H9 (cell line): Measurements from ENCODE around the gene CEBPG. TPM values are rescaled to one million over a fixed set of nuclear protein-coding genes. Genes with fewer than 3 reads are reported as not detected.

Source experiments
- DNase-seq: peaks from one replicate; pipeline ENCODE4 v3.0.0-alpha.2; 2017
- H2AFZ ChIP-seq: one replicate; pipeline ENCODE4 v1.6.1; 2013; ENCODE audit warnings: mild to moderate bottlenecking, low read length, control low read depth, moderate library complexity
- H2AK5ac ChIP-seq: 2 replicates; pipeline ENCODE4 v1.6.1; 2013; ENCODE audit warnings: low read length, control low read depth, mixed read lengths; ENCODE audit not compliant: insufficient read length
- H2BK120ac ChIP-seq: one replicate; pipeline ENCODE4 v1.6.1; 2013; ENCODE audit warnings: low read depth, mild to moderate bottlenecking, low read length, control low read depth, inconsistent platforms; ENCODE audit not compliant: poor library complexity, severe bottlenecking
- H2BK12ac ChIP-seq: 2 replicates; pipeline ENCODE4 v1.6.1; 2013; ENCODE audit warnings: low read length, control low read depth, mixed read lengths, low read depth; ENCODE audit not compliant: insufficient read length
- H2BK15ac ChIP-seq: 2 replicates; pipeline ENCODE4 v1.6.1; 2013; ENCODE audit warnings: low read depth, low read length, control low read depth
- H2BK20ac ChIP-seq: one replicate; pipeline ENCODE4 v1.6.1; 2013; ENCODE audit warnings: low read depth, mild to moderate bottlenecking, low read length, control low read depth, inconsistent platforms; ENCODE audit not compliant: poor library complexity, severe bottlenecking
- H2BK5ac ChIP-seq: 2 replicates; pipeline ENCODE4 v1.6.1; 2013; ENCODE audit warnings: low read length, control low read depth, mixed read lengths; ENCODE audit not compliant: insufficient read length
- H3K14ac ChIP-seq: 2 replicates; pipeline ENCODE4 v1.6.1; 2013; ENCODE audit warnings: low read length, control low read depth; ENCODE audit not compliant: insufficient read depth
- H3K18ac ChIP-seq: 2 replicates; pipeline ENCODE4 v1.6.1; 2013; ENCODE audit warnings: low read depth, mild to moderate bottlenecking, mixed read lengths, low read length, control low read depth; ENCODE audit not compliant: insufficient read length
- H3K23ac ChIP-seq: 2 replicates; pipeline ENCODE4 v1.6.1; 2013; ENCODE audit warnings: low read length, control low read depth, mixed read lengths, low read depth; ENCODE audit not compliant: insufficient read length
- H3K23me2 ChIP-seq: 2 replicates; pipeline ENCODE4 v1.6.1; 2013; ENCODE audit warnings: low read depth, mild to moderate bottlenecking, mixed read lengths, low read length, control low read depth; ENCODE audit not compliant: insufficient read length, poor library complexity, severe bottlenecking
- H3K27ac ChIP-seq: 2 replicates; pipeline ENCODE4 v1.5.1; 2013; ENCODE audit warnings: low read length, control low read depth, mixed read lengths, low read depth; ENCODE audit not compliant: insufficient read length
- H3K27me3 ChIP-seq: 2 replicates; pipeline ENCODE4 v1.6.1; 2013; ENCODE audit warnings: low read length, control low read depth, inconsistent platforms; ENCODE audit not compliant: insufficient read depth
- H3K4ac ChIP-seq: 2 replicates; pipeline ENCODE4 v1.6.1; 2013; ENCODE audit warnings: low read depth, mild to moderate bottlenecking, control low read depth, inconsistent platforms, low read length, moderate library complexity
- H3K4me1 ChIP-seq: 2 replicates; pipeline ENCODE4 v1.6.1; 2013; ENCODE audit warnings: low read length, control low read depth, inconsistent platforms; ENCODE audit not compliant: insufficient read depth
- H3K4me2 ChIP-seq: 2 replicates; pipeline ENCODE4 v1.6.1; 2013; ENCODE audit warnings: low read length, control low read depth, mixed read lengths; ENCODE audit not compliant: insufficient read length, insufficient read depth
- H3K56ac ChIP-seq: 2 replicates; pipeline ENCODE4 v1.6.1; 2013; ENCODE audit warnings: low read depth, mild to moderate bottlenecking, mixed read lengths, low read length, control low read depth; ENCODE audit not compliant: insufficient read length
- H3K79me1 ChIP-seq: 2 replicates; pipeline ENCODE4 v1.6.1; 2013; ENCODE audit warnings: low read depth, mild to moderate bottlenecking, moderate library complexity, low read length, control low read depth, inconsistent platforms; ENCODE audit not compliant: insufficient read depth, poor library complexity, severe bottlenecking
- H3K79me2 ChIP-seq: 2 replicates; pipeline ENCODE4 v1.6.1; 2013; ENCODE audit warnings: low read length, control low read depth, inconsistent platforms; ENCODE audit not compliant: insufficient read depth
- H3K9ac ChIP-seq: 2 replicates; pipeline ENCODE4 v1.6.1; 2013; ENCODE audit warnings: low read length, control low read depth, mixed read lengths; ENCODE audit not compliant: insufficient read length; ENCODE audit errors: extremely low read depth
- H3K9me3 ChIP-seq: one replicate; pipeline ENCODE4 v1.6.1; 2013; ENCODE audit warnings: low read depth, low read length, inconsistent platforms; ENCODE audit not compliant: control insufficient read depth
- H3T11ph ChIP-seq: one replicate; pipeline ENCODE4 v1.6.1; 2013; ENCODE audit warnings: mild to moderate bottlenecking, low read length, control low read depth, inconsistent platforms
- H4K20me1 ChIP-seq: one replicate; pipeline ENCODE4 v1.6.1; 2013; ENCODE audit not compliant: control insufficient read depth, insufficient read length, insufficient read depth
- H4K5ac ChIP-seq: 2 replicates; pipeline ENCODE4 v1.6.1; 2013; ENCODE audit warnings: low read depth, mild to moderate bottlenecking, mixed read lengths, low read length, control low read depth; ENCODE audit not compliant: insufficient read length
- H4K8ac ChIP-seq: replicated peaks from 2 replicates; pipeline ENCODE4 v1.6.1; 2013; ENCODE audit warnings: low read length, control low read depth, mixed read lengths, low read depth; ENCODE audit not compliant: insufficient read length
- H4K91ac ChIP-seq: 2 replicates; pipeline ENCODE4 v1.6.1; 2013; ENCODE audit warnings: low read depth, mild to moderate bottlenecking, moderate library complexity, mixed read lengths, low read length, control low read depth; ENCODE audit not compliant: insufficient read length
- H3K27ac Mint-ChIP-seq, 3 experiments: 2 replicates in 2 of 3; 3 replicates in 1 of 3; pipeline ENCODE4 v1.8.0; 2020 to 2021; ENCODE audit warnings: mixed read lengths in 3 of 3, mild to moderate bottlenecking in 1 of 3, moderate library complexity in 1 of 3
- H3K27me3 Mint-ChIP-seq: 2 replicates; pipeline ENCODE4 v1.8.0; 2021; ENCODE audit warnings: low read depth, mild to moderate bottlenecking, moderate library complexity, mixed read lengths
- H3K36me3 Mint-ChIP-seq, 3 experiments: 2 replicates in 2 of 3; 3 replicates in 1 of 3; pipeline ENCODE4 v1.8.0; 2020 to 2021; ENCODE audit warnings: low read depth in 3 of 3, mixed read lengths in 3 of 3; ENCODE audit not compliant: insufficient read depth in 1 of 3
- H3K4me1 Mint-ChIP-seq, 2 experiments: 2 replicates each; pipeline ENCODE4 v1.8.0; 2020; ENCODE audit warnings: mixed read lengths in 2 of 2
- H3K4me3 Mint-ChIP-seq, 2 experiments: 2 replicates in 1 of 2; 3 replicates in 1 of 2; pipeline ENCODE4 v1.8.0; 2020 to 2021; ENCODE audit warnings: mild to moderate bottlenecking in 2 of 2, mixed read lengths in 2 of 2, moderate library complexity in 1 of 2
- H3K9me3 Mint-ChIP-seq, 2 experiments: 2 replicates in 1 of 2; 3 replicates in 1 of 2; pipeline ENCODE4 v1.8.0; 2020; ENCODE audit warnings: mild to moderate bottlenecking in 2 of 2, mixed read lengths in 2 of 2, moderate library complexity in 1 of 2
- CTCF ChIP-seq: fragments of 200-600 bp; sonication (generic); conservative IDR thresholded peaks from 3 replicates; pipeline ENCODE4 v1.8.0; 2021; ENCODE audit warnings: antibody characterized with exemption, mild to moderate bottlenecking
- whole genome bisulfite sequencing: extraction: QIAGEN DNeasy Blood & Tissue Kit; methylation state at CpG from one replicate; pipeline ENCODE4 v1.1.7; 2013; ENCODE audit warnings: missing lambda C conversion rate, low lambda C conversion rate, mixed read lengths; ENCODE audit not compliant: insufficient read length; ENCODE audit errors: extremely low coverage; 5-methylcytosine and 5-hydroxymethylcytosine counted together
- total RNA-seq: library from RNA; stranded (reverse); gene quantifications from 2 replicates; pipeline ENCODE4 v1.2.1, GENCODE V29; 2021

Gene CEBPG
- total RNA-seq, 1 experiment from 2014 or later, result 33.7 TPM

GRCh38 chr19:33400856-33401682 lies 27.6 kb downstream of the CEBPG start:
- Histone ChIP-seq H3K4ac (no peak overlapping the region), H3K4me2 (no peak overlapping the region), H3K79me2 (no peaks in the 10 kb centered on the region), H3K14ac (no peak overlapping the region), H3K9ac (no peak overlapping the region), H2AK5ac (no peak overlapping the region), H4K91ac (no peak overlapping the region), H3K79me1 (no peaks in the 10 kb centered on the region), H2BK20ac (no peak overlapping the region), H2BK120ac (no peak overlapping the region), H4K5ac (no peak overlapping the region), H2BK12ac (no peak overlapping the region), H2AFZ (no peak overlapping the region), H3K27me3 (no peaks in the 10 kb centered on the region), H3K27ac (no peak overlapping the region), H3T11ph (no peak overlapping the region), H2BK15ac (no peak overlapping the region), H3K18ac (no peak overlapping the region), H4K8ac (no peak overlapping the region), H2BK5ac (no peak overlapping the region), H3K23me2 (no peaks in the 10 kb centered on the region), H3K9me3 (no peaks in the 10 kb centered on the region), H3K56ac (no peak overlapping the region), H4K20me1 (no peaks in the 10 kb centered on the region), H3K23ac (no peak overlapping the region), H3K4me1 (peaks cover 2% of the 10 kb centered on the region; the same call in 1 of the 2 replicates)
- no peaks in the 10 kb centered on the region for H3K27me3 Mint-ChIP-seq
- WGBS, result no CpG with 5 or more reads among the region's 24 CpGs
- peaks cover 4 to 16% of the 10 kb centered on the region in 2 experiments; a peak in 3 of 4 replicates for H3K4me1 Mint-ChIP-seq
- no peak overlapping the region for H3K4me3 Mint-ChIP-seq
- no peak overlapping the region; a peak in 1 of 7 replicates for H3K27ac Mint-ChIP-seq
- H3K36me3 Mint-ChIP-seq, result no peaks in the 10 kb centered on the region; a peak in 1 of 7 replicates
- H3K9me3 Mint-ChIP-seq, result no peaks in the 10 kb centered on the region
- TF ChIP-seq CTCF, result no peak
- no peak for DNase-seq
